CD8-positive, alpha-beta memory T cell (primary cell): ENCODE data around the gene RGP1. TPM values are rescaled to one million over a fixed set of nuclear protein-coding genes. Genes with fewer than 3 reads are reported as not detected.

Experiments
- CTCF ChIA-PET: fragments of 350-600 bp; sonication (Branson Sonifier 250); formaldehyde crosslinking; loops from one replicate; lab custom pipeline; 2021; ENCODE audit warnings: antibody characterized with exemption; lab: Charles Lee
- POLR2A ChIA-PET: fragments of 350-600 bp; sonication (Branson Sonifier 250); formaldehyde crosslinking; loops from one replicate; lab custom pipeline; 2021; ENCODE audit warnings: antibody characterized with exemption; lab: Charles Lee
- DNase-seq, 5 donors: peaks; one replicate each; pipeline versions ENCODE4 v3.0.0 to v3.0.0-alpha.2; 2020 to 2022; ENCODE audit warnings: mixed read lengths in 1 of 5
- H3K27ac ChIP-seq: one replicate; pipeline ENCODE4 v1.7.0; 2013; ENCODE audit warnings: low read depth, mild to moderate bottlenecking, low read length, moderate library complexity
- H3K27me3 ChIP-seq: 2 replicates; pipeline ENCODE4 v1.7.0; 2013; ENCODE audit warnings: low read length, mild to moderate bottlenecking; ENCODE audit not compliant: insufficient read depth, poor library complexity, severe bottlenecking
- H3K36me3 ChIP-seq: 2 replicates; pipeline ENCODE4 v1.7.0; 2013; ENCODE audit warnings: mild to moderate bottlenecking, low read length, moderate library complexity; ENCODE audit not compliant: insufficient read depth
- H3K4me1 ChIP-seq: 2 replicates; pipeline ENCODE4 v1.7.0; 2013; ENCODE audit warnings: mild to moderate bottlenecking, low read length, moderate library complexity; ENCODE audit not compliant: insufficient read depth
- H3K4me3 ChIP-seq: 2 replicates; pipeline ENCODE4 v1.7.0; 2013; ENCODE audit warnings: mild to moderate bottlenecking, low read length
- H3K9me3 ChIP-seq: 2 replicates; pipeline ENCODE4 v1.7.0; 2013; ENCODE audit warnings: mild to moderate bottlenecking, low read length
- H3K27ac Mint-ChIP-seq, 8 donors: one replicate each; pipeline ENCODE4 v1.8.0; 2020 to 2021; ENCODE audit warnings: mixed read lengths in 8 of 8, mild to moderate bottlenecking in 6 of 8, inconsistent platforms in 3 of 8, moderate library complexity in 3 of 8
- H3K27me3 Mint-ChIP-seq, 2 donors: one replicate each; pipeline ENCODE4 v1.8.0; 2020 to 2021; ENCODE audit warnings: mixed read lengths in 2 of 2, mild to moderate bottlenecking in 1 of 2, moderate library complexity in 1 of 2
- H3K36me3 Mint-ChIP-seq, 3 donors: one replicate each; pipeline ENCODE4 v1.8.0; 2020 to 2021; ENCODE audit warnings: mixed read lengths in 3 of 3, inconsistent platforms in 1 of 3, mild to moderate bottlenecking in 1 of 3
- H3K4me1 Mint-ChIP-seq, 3 donors: one replicate each; pipeline ENCODE4 v1.8.0; 2020 to 2021; ENCODE audit warnings: mixed read lengths in 3 of 3, inconsistent platforms in 1 of 3, mild to moderate bottlenecking in 1 of 3
- H3K4me3 Mint-ChIP-seq, 7 donors: one replicate each; pipeline ENCODE4 v1.8.0; 2020 to 2021; ENCODE audit warnings: mixed read lengths in 7 of 7, mild to moderate bottlenecking in 6 of 7, moderate library complexity in 4 of 7, inconsistent platforms in 2 of 7
- H3K9me3 Mint-ChIP-seq, 5 donors: one replicate each; pipeline ENCODE4 v1.8.0; 2020 to 2022; ENCODE audit warnings: mixed read lengths in 5 of 5, mild to moderate bottlenecking in 3 of 5, moderate library complexity in 2 of 5, inconsistent platforms in 1 of 5
- polyA plus RNA-seq: library from polyadenylated mRNA; unstranded; fragments of 300-500 nt; fragmentation: Illumina TruSeq; gene quantifications from one replicate; pipeline ENCODE4 v1.2.3, GENCODE V29; 2021
- total RNA-seq, 2 experiments: library from RNA; stranded (reverse); gene quantifications; one replicate each; pipeline ENCODE4 v1.2.3, GENCODE V29; 2021

The RGP1 gene
- total and polyA plus RNA-seq, 3 experiments from 2014 or later = 10.6 to 21.9 (median 19.9) TPM

DNA sequence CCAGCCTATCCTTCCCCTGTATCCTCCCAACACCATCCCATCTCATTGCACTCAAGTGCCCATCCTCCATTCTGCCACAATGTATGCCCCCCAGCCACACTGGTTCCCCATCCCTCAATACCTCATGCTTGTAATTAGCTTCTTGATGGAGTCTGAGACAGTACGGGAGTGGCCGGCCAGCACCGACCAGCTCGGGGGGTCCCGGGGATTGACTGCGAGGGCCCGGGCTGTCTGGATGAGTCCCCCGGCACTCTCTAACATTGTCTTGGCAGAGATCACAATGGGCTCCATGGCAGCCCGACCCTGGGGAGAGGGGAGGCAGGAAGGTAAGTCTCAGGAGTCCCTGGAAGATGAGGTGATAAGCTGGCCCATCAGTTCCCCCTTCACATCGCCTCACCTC, 42.1 kb upstream of the RGP1 start:
- ChIA-PET POLR2A (interaction anchor here (0.9 kb wide), 1 partner anchor 24 kb away, joined by 3 read pairs; no protein-coding TSS in a partner anchor), CTCF (interaction anchor here (1.4 to 5.5 kb wide), 5 partner anchors 11 to 175 kb away, joined by 3 to 33 read pairs (median 4); partner anchors contain the start of genes CCDC107 and RMRP)
- peaks cover 0 to 2% of the 10 kb centered on the region in 2 donors for H3K27me3 Mint-ChIP-seq
- H3K4me1 Mint-ChIP-seq = peaks cover 0 to 4% (median 1%) of the 10 kb centered on the region in 3 donors
- Histone ChIP-seq H3K4me3 (no peak overlapping the region), H3K27me3 (no peaks in the 10 kb centered on the region), H3K4me1 (no peaks in the 10 kb centered on the region), H3K36me3 (peaks cover 93% of the 10 kb centered on the region), H3K9me3 (no peaks in the 10 kb centered on the region), H3K27ac (no peak overlapping the region)
- peaks cover 23 to 89% (median 35%) of the 10 kb centered on the region in 3 donors for H3K36me3 Mint-ChIP-seq
- H3K27ac Mint-ChIP-seq = peak overlapping the region in 5 of 8 donors; percentile 32 to 57 (median 47)
- no peak for DNase-seq
- no peaks in the 10 kb centered on the region for H3K9me3 Mint-ChIP-seq
- no peak overlapping the region for H3K4me3 Mint-ChIP-seq

DNA sequence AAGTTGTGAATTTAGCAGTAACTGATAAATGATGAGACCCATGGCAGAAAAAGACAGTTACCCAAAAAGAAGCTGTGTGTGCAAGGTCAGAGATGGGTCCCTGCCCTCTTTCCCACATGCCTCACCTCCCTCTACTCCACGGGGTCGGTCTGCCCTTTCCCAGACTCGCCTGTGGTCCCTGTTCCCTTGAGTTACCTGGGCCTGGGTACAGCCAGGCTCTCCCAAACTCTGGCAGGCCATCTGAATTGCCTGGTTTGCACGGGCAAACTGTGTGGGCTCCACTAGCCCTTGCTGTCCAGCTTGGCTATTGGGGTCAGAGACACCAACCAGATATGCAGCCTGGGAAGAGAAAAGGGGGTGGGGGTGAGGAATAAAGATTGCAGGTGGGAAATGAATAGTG, 40.9 kb upstream of the RGP1 start:
- Histone ChIP-seq H3K36me3 (peaks cover 90% of the 10 kb centered on the region), H3K27me3 (no peaks in the 10 kb centered on the region), H3K4me1 (no peaks in the 10 kb centered on the region), H3K4me3 (no peak overlapping the region), H3K9me3 (no peaks in the 10 kb centered on the region), H3K27ac (no peak overlapping the region)
- peaks cover 0 to 2% of the 10 kb centered on the region in 2 donors for H3K27me3 Mint-ChIP-seq
- H3K4me1 Mint-ChIP-seq = peaks cover 0 to 4% (median 1%) of the 10 kb centered on the region in 3 donors
- H3K4me3 Mint-ChIP-seq = peak overlapping the region in 1 of 7 donors; percentile 64
- ChIA-PET POLR2A (interaction anchor here (0.6 kb wide), 1 partner anchor 19 kb away, joined by 3 read pairs; no protein-coding TSS in a partner anchor), CTCF (interaction anchor here (0.6 to 5.5 kb wide), 4 partner anchors 12 to 104 kb away, joined by 3 to 33 read pairs (median 8); partner anchors contain the start of genes CCDC107 and RMRP)
- peak overlapping the region in 6 of 8 donors; percentile 34 to 96 (median 38) for H3K27ac Mint-ChIP-seq
- peaks cover 23 to 92% (median 32%) of the 10 kb centered on the region in 3 donors for H3K36me3 Mint-ChIP-seq
- H3K9me3 Mint-ChIP-seq = no peaks in the 10 kb centered on the region
- no peak for DNase-seq

DNA sequence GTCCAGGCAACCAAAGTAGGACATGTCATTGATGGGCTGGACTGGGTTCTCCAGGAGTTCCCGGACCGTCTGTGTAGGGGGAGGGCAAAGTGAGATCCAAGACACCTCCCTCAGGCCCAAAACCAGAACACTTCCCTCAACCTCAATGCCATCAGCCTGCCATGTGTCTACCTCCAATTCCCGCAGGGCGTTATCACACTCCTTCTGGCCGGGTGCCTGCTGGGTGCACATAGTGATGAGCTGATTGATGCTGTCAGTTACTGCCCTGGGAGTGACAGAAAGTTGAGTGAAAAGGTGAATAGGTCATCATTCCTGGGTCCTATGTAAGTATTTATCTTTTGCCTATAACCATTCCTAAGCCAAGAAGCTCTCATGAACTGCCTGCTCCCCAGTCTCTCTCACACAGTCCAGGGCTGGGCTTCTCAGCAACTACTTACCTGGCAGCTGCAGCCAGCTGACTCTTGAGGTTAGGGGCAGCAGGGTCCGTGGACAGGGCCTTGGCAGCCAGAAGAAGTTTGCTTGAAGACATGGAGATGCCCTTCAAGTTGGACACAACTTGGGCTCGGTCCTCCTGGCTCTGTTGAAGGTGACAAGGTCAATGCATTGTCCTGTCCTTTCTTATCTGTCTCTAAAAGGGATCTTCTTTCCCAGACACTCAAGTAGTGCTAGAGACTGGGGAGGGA, 38.1 kb upstream of the RGP1 start:
- ChIA-PET POLR2A (interaction anchor here (0.5 to 0.9 kb wide), 2 partner anchors 61 to 105 kb away, joined by 6 read pairs; no protein-coding TSS in a partner anchor), CTCF (interaction anchor here (0.8 to 5.5 kb wide), 4 partner anchors 15 to 100 kb away, joined by 3 to 40 read pairs (median 3); partner anchors contain the start of genes CREB3 and TLN1)
- H3K4me1 Mint-ChIP-seq = peaks cover 0 to 4% (median 1%) of the 10 kb centered on the region in 3 donors
- no peak overlapping the region for H3K4me3 Mint-ChIP-seq
- Histone ChIP-seq H3K36me3 (peaks cover 89% of the 10 kb centered on the region), H3K27me3 (no peaks in the 10 kb centered on the region), H3K9me3 (no peaks in the 10 kb centered on the region), H3K4me3 (no peak overlapping the region), H3K27ac (no peak overlapping the region), H3K4me1 (no peaks in the 10 kb centered on the region)
- H3K27ac Mint-ChIP-seq = peak overlapping the region in 1 of 8 donors; percentile 11
- H3K36me3 Mint-ChIP-seq = peaks cover 19 to 92% (median 25%) of the 10 kb centered on the region in 3 donors
- H3K9me3 Mint-ChIP-seq = no peaks in the 10 kb centered on the region
- peaks cover 0 to 2% of the 10 kb centered on the region in 2 donors for H3K27me3 Mint-ChIP-seq
- no peak for DNase-seq

DNA sequence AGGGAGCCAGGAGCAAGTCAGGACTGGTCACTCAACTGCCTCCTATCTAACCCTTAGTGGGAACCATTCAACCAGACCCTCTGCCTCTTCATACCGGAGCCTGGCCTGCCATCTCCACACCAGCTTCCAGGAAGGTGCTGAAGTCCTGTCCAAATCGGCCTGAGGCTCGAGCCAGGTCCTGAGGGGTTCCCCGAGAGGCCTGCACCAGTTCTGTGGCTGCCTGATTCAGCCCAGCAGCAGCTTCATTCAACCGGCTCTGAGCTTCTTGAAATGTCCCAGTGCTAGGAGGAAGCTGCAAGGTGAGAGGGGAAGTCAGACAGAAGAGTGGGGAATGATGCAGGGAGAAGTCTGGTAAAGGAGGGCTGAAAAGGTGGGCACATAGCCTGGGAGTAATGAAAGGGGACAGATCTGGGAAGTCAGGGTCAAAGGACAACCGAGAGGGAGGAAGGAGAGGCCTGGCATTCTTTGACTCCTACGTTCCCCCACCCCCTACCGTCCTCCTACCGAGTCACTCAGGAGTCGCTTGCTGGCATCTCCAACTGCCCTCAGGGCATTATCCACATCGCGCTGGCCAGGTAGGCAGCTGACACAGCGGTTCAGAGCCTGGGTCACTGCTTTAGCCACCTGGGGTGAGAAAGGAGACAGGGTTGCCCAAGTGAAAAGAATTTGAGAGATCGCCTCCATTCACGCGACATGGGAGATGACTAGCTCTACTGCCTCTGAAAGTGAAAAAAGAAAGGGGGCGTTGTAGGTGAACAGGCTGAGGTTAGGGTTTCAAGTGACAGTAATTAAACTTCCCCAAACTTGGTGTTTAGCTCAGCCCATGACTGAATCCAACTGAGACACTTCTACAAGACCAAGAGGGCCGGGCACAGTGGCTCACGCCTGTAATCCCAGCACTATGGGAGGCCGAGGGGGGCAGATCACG, 37.3 kb upstream of the RGP1 start:
- peaks cover 0 to 4% (median 1%) of the 10 kb centered on the region in 3 donors for H3K4me1 Mint-ChIP-seq
- POLR2A ChIA-PET = interaction anchor here (0.5 kb wide), 1 partner anchor 62 kb away, joined by 6 read pairs; no protein-coding TSS in a partner anchor
- no peaks in the 10 kb centered on the region for H3K9me3 Mint-ChIP-seq
- Histone ChIP-seq H3K9me3 (no peaks in the 10 kb centered on the region), H3K36me3 (peaks cover 88% of the 10 kb centered on the region), H3K4me3 (no peak overlapping the region), H3K27ac (no peak overlapping the region), H3K27me3 (no peaks in the 10 kb centered on the region), H3K4me1 (no peaks in the 10 kb centered on the region)
- CTCF ChIA-PET = interaction anchor here (0.8 to 5.5 kb wide), 4 partner anchors 16 to 108 kb away, joined by 3 to 40 read pairs (median 3); no protein-coding TSS in a partner anchor
- H3K27me3 Mint-ChIP-seq = peaks cover 0 to 2% of the 10 kb centered on the region in 2 donors
- no peak overlapping the region for H3K4me3 Mint-ChIP-seq
- H3K27ac Mint-ChIP-seq = peak overlapping the region in 4 of 8 donors; percentile 17 to 87 (median 61)
- no peak for DNase-seq
- peaks cover 21 to 91% (median 29%) of the 10 kb centered on the region in 3 donors for H3K36me3 Mint-ChIP-seq

DNA sequence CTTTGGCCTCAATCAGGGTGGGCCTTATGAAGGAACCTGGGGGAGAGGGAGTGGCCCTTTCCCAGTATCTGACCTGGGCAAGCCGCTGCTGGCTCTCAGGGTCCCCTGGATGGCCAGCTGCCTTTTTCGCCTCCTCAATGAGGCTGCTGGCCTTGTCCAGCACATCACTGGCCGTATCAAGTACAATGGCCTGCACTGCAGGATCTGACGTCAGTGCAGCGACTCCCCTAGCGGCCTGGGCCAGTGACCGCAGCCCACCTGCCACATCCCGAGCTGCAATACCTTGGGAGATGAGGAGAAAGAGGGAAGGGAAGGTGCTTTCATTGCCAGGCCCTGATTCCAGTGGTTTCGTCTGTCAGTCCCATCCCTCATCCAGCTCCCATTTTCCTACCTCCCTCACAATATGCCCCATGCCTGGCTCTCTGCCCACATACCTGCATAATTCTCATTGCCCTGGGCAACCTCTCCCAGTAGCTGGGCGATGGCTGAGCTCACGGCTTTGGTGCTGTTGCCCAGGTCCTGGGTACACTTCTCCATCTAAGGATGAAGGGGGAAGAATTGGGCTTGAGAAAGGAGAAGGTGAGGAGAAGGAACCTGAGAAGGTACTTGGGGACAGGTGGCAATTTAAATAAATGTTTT, 36.2 kb upstream of the RGP1 start:
- peaks cover 0 to 4% (median 0%) of the 10 kb centered on the region in 3 donors for H3K4me1 Mint-ChIP-seq
- H3K9me3 Mint-ChIP-seq = no peaks in the 10 kb centered on the region
- Histone ChIP-seq H3K9me3 (no peaks in the 10 kb centered on the region), H3K27me3 (no peaks in the 10 kb centered on the region), H3K4me3 (no peak overlapping the region), H3K36me3 (peaks cover 88% of the 10 kb centered on the region), H3K27ac (no peak overlapping the region), H3K4me1 (no peaks in the 10 kb centered on the region)
- ChIA-PET CTCF (interaction anchor here (1.0 to 5.5 kb wide), 2 partner anchors 17 to 109 kb away, joined by 3 to 40 read pairs; no protein-coding TSS in a partner anchor), POLR2A (no interaction called here)
- peaks cover 11 to 91% (median 21%) of the 10 kb centered on the region in 3 donors for H3K36me3 Mint-ChIP-seq
- H3K27me3 Mint-ChIP-seq = peaks cover 0 to 2% of the 10 kb centered on the region in 2 donors
- no peak for DNase-seq
- H3K27ac Mint-ChIP-seq = no peak overlapping the region
- H3K4me3 Mint-ChIP-seq = no peak overlapping the region

DNA sequence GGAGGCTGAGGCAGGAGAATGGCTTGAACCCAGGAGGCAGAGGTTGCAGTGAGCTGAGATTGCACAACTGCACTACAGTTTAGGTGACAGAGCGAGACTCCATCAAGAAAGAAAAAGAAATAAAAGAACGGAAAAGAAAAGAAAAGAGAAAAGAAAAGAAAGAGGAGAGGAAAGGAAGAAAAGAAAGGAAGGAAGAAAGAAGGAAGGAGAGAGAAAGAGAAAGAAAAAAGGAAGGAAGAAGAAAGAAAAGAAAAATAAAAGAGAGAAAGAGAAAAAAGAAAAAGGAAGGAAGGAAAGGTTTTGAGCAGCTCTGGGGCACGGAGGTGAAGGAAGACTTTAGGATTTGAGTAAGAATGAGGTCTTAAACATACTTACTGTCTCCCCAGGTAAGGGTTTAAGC, 35.5 kb upstream of the RGP1 start:
- Mint-ChIP-seq H3K4me3 (no peak overlapping the region), H3K27ac (peak overlapping the region in 1 of 8 donors; percentile 17), H3K4me1 (peaks cover 0 to 3% (median 0%) of the 10 kb centered on the region in 3 donors), H3K9me3 (no peaks in the 10 kb centered on the region), H3K27me3 (no peaks in the 10 kb centered on the region), H3K36me3 (peaks cover 14 to 91% (median 20%) of the 10 kb centered on the region in 3 donors)
- Histone ChIP-seq H3K27me3 (no peaks in the 10 kb centered on the region), H3K36me3 (peaks cover 88% of the 10 kb centered on the region), H3K9me3 (no peaks in the 10 kb centered on the region), H3K27ac (no peak overlapping the region), H3K4me3 (no peak overlapping the region), H3K4me1 (no peaks in the 10 kb centered on the region)
- ChIA-PET CTCF (interaction anchor here (5.5 kb wide), 1 partner anchor 17 kb away, joined by 40 read pairs; no protein-coding TSS in a partner anchor), POLR2A (no interaction called here)
- DNase-seq = no peak

DNA sequence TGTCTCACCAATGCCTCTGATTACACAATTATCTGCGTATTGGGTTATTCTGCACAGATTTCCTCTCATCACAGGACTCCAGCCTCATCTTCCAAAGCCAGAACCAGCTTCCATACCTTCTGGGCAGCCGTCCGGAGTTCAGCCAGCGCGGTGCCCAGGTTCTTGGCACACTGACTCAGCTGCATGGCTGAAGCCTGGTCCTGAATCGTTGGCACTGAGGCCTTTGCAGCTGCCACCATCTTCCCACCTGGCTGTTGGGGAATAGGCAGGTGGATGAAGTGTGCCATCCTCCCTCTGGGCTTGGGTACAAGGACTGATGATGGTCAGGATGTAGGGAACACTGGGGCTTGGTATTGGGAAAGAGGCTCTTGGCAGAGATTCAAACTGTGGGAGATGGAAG, 35.0 kb upstream of the RGP1 start:
- Mint-ChIP-seq H3K9me3 (no peaks in the 10 kb centered on the region), H3K36me3 (peaks cover 14 to 91% (median 18%) of the 10 kb centered on the region in 3 donors), H3K4me3 (no peak overlapping the region), H3K27me3 (no peaks in the 10 kb centered on the region), H3K27ac (peak overlapping the region in 5 of 8 donors; percentile 6 to 70 (median 51)), H3K4me1 (no peaks in the 10 kb centered on the region)
- Histone ChIP-seq H3K27me3 (no peaks in the 10 kb centered on the region), H3K4me1 (no peaks in the 10 kb centered on the region), H3K27ac (no peak overlapping the region), H3K36me3 (peaks cover 88% of the 10 kb centered on the region), H3K9me3 (no peaks in the 10 kb centered on the region), H3K4me3 (no peak overlapping the region)
- ChIA-PET POLR2A (no interaction called here), CTCF (interaction anchor here (5.5 kb wide), 1 partner anchor 18 kb away, joined by 40 read pairs; no protein-coding TSS in a partner anchor)
- no peak for DNase-seq
